Mesothelial cell of epicardium (in vitro differentiated cells): ENCODE results near the gene MRPS10. TPM values are rescaled to one million over a fixed set of nuclear protein-coding genes. Genes with fewer than 3 reads are reported as not detected.

Experiments
- DNase-seq, 2 experiments: peaks; one replicate each; pipeline ENCODE4 v3.0.0; 2021; ENCODE audit warnings: low spot score in 2 of 2; ENCODE audit not compliant: unreplicated experiment in 2 of 2
- H3K27ac Mint-ChIP-seq: 2 replicates; pipeline ENCODE4 v1.8.0; 2021; ENCODE audit warnings: mixed read lengths
- H3K27me3 Mint-ChIP-seq: 2 replicates; pipeline ENCODE4 v1.8.0; 2021; ENCODE audit warnings: low read depth, mixed read lengths
- H3K36me3 Mint-ChIP-seq: 2 replicates; pipeline ENCODE4 v1.8.0; 2021; ENCODE audit warnings: mixed read lengths
- H3K4me1 Mint-ChIP-seq: 2 replicates; pipeline ENCODE4 v1.8.0; 2021; ENCODE audit warnings: mixed read lengths
- H3K4me3 Mint-ChIP-seq: 2 replicates; pipeline ENCODE4 v1.8.0; 2021; ENCODE audit warnings: mild to moderate bottlenecking, moderate library complexity, mixed read lengths
- H3K9me3 Mint-ChIP-seq: 2 replicates; pipeline ENCODE4 v1.8.0; 2021; ENCODE audit warnings: mixed read lengths
- total RNA-seq: library from RNA; stranded (reverse); gene quantifications from 3 replicates; pipeline ENCODE4 v1.2.1, GENCODE V29; 2021
- TF ChIP-seq, protein P1 (sequence below): fragments of 200-600 bp; sonication (generic); IDR thresholded peaks from one replicate; pipeline ENCODE4 v1.5.0; 2021; ENCODE audit warnings: antibody characterized with exemption; ENCODE audit not compliant: unreplicated experiment

MRPS10 gene
- total RNA-seq, 1 donor from 2014 or later, result 23.9 TPM

DNA sequence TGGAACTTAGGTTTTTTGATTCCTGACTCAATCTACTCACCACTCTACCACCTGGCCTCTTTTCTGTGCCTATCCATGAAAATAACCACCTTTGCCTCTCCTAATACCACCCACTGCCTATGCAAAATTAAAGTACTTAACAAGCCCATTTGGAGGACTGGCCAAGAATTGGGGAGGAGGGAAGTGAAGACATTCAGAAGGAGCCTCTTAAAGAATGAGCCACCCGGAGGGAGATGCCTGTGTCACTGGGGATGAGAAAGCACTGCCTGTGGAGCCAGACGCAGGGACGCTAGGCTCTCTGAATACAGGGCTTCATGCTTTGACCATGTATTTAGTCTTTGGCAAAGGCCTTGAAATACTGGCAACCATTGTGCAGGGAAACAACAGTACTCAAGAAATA, 40.0 kb upstream of the MRPS10 start:
- H3K4me3 Mint-ChIP-seq, result no peak overlapping the region

DNA sequence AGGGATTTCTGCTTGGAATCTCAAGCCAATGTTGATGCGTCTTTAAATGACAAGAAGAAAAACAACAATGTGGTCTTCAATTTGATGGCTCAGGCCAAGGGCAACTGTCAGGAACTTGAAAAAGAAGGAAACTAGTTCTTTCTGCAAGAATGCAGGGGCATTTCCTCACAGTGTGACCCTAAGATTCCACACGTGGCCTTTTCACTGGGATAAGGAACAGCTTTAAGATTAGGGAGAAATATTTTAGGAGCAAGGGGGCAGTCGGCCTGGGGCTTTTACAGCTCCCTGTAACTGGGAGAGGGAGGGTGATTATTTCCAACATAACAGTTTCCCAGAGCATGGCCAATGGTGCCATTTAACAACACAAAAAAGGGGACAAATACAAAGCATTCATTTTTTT, 39.4 kb upstream of the MRPS10 start:
- H3K36me3 Mint-ChIP-seq, result peaks cover 34% of the 10 kb centered on the region
- DNase-seq, result no peak

More for the DNA sequence above, 40.0 kb upstream of the MRPS10 start:
- TF ChIP-seq, protein P1, sequence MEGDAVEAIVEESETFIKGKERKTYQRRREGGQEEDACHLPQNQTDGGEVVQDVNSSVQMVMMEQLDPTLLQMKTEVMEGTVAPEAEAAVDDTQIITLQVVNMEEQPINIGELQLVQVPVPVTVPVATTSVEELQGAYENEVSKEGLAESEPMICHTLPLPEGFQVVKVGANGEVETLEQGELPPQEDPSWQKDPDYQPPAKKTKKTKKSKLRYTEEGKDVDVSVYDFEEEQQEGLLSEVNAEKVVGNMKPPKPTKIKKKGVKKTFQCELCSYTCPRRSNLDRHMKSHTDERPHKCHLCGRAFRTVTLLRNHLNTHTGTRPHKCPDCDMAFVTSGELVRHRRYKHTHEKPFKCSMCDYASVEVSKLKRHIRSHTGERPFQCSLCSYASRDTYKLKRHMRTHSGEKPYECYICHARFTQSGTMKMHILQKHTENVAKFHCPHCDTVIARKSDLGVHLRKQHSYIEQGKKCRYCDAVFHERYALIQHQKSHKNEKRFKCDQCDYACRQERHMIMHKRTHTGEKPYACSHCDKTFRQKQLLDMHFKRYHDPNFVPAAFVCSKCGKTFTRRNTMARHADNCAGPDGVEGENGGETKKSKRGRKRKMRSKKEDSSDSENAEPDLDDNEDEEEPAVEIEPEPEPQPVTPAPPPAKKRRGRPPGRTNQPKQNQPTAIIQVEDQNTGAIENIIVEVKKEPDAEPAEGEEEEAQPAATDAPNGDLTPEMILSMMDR, result no peak
- no peak for DNase-seq
- no peaks in the 10 kb centered on the region for H3K9me3 Mint-ChIP-seq
- H3K27me3 Mint-ChIP-seq, result no peaks in the 10 kb centered on the region
- no peak overlapping the region for H3K27ac Mint-ChIP-seq
- peaks cover 34% of the 10 kb centered on the region for H3K36me3 Mint-ChIP-seq
- H3K4me1 Mint-ChIP-seq, result peaks cover 14% of the 10 kb centered on the region

DNA sequence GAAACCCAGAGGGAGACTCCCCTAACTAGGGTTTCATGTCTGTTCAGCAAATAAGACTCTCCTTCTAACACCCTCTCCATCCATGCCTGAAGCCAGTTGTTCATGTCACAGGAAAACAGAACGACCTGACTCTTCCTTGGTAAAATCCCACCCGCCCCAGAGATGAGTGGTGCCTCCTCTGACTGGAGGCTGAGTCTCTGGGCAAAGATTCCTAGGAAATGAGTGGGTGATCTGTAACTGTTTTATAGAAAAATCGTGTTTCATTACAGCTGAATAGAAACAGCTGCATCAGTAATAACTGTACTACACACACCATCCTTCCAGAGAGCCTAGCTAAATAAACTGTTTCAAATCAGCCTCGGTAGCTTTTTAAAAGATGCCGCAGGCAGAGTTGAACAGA, 37.4 kb upstream of the MRPS10 start:
- Mint-ChIP-seq H3K9me3 (no peaks in the 10 kb centered on the region), H3K27me3 (no peaks in the 10 kb centered on the region), H3K4me1 (peaks cover 30% of the 10 kb centered on the region), H3K4me3 (no peak overlapping the region), H3K27ac (no peak overlapping the region), H3K36me3 (peaks cover 34% of the 10 kb centered on the region)
- no peak for DNase-seq
- TF ChIP-seq, protein P1, result no peak

More for the DNA sequence above, 39.4 kb upstream of the MRPS10 start:
- Mint-ChIP-seq H3K27me3 (no peaks in the 10 kb centered on the region), H3K27ac (no peak overlapping the region), H3K4me3 (no peak overlapping the region), H3K4me1 (peaks cover 20% of the 10 kb centered on the region), H3K9me3 (no peaks in the 10 kb centered on the region)
- TF ChIP-seq, protein P1, result no peak

DNA sequence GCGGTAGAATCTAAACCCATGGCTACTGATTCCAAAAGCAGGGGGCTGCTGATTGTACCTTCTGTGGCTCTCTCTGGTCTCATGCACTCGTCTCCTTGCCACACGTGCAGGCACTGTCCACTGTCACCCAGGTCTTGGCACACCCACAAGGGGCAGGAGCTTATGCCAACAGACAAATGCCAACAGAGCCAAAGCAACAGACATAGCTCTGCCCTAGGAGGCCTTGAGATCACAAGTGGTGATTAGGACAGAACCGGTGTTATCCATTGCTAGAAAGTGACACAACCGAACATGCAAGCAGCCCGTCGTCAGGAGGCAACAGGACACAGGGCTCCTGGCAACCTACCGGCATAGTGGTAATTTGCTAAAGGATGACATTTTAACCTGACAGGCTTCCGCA, 36.8 kb upstream of the MRPS10 start:
- Mint-ChIP-seq H3K27ac (no peak overlapping the region), H3K4me3 (no peak overlapping the region), H3K9me3 (no peaks in the 10 kb centered on the region), H3K4me1 (peaks cover 26% of the 10 kb centered on the region), H3K36me3 (peaks cover 34% of the 10 kb centered on the region), H3K27me3 (no peaks in the 10 kb centered on the region)
- no peak for DNase-seq
- TF ChIP-seq, protein P1, result no peak

DNA sequence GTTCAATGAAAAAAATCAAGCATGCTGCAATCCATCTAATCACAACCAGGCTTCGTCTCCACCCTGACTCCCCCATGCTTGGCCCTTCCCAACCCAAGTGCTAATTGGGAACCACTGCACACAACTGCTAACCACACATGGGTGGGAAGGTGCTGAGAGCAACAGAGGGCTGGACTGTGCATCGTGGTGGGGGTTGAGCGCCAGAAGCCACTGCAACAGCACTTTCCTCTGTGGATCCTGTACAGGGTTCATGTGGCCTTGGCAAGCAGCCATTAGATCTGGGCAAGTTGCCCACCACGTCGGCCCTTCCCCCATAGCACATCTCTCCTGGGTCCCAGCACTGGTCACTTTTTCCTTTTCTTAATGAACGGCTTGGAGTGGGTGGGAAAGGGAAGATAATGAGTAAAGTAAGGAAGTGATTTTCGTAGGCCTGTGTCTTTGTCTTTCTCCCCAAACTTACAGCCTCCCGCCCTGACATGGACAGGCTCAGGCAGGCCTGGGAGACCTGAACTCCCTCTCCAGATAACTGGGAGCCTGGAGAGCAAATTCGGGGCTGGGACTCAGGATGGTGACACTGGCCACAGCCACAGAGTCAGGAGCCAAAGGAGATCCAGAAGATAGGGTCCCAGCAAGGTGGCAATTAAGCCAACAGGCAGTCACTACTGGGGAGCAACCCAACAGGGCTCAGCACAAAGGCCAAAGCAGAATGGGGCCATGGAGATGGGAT, 34.4 kb upstream of the MRPS10 start:
- Mint-ChIP-seq H3K27ac (peak overlapping the region; percentile 94), H3K9me3 (no peaks in the 10 kb centered on the region), H3K36me3 (peaks cover 32% of the 10 kb centered on the region), H3K4me3 (no peak overlapping the region), H3K27me3 (no peaks in the 10 kb centered on the region), H3K4me1 (peaks cover 26% of the 10 kb centered on the region)
- peak in 1 of 2 experiments; percentile 73 for DNase-seq
- TF ChIP-seq, protein P1, result no peak

DNA sequence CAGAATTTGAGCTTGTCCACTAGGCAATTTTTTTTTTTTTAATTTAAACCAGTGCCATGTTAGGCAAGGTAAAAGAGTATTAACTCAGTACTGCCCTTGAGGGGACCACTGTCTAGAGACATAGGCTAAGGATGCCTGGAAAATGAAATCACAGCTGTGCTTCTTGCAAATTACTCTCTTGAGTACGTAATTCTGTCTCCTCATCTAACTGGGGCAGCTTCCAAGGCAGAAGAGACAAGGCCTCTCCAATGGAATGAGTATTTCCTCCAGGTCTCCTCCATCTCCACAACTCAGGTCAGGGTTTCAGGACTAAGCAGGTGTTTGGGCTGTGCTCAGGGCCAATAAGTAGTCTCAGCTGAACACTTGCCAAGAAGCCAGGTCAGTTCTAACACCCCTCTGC, 33.8 kb upstream of the MRPS10 start:
- no peaks in the 10 kb centered on the region for H3K9me3 Mint-ChIP-seq
- H3K27ac Mint-ChIP-seq, result peak overlapping the region; percentile 94
- H3K36me3 Mint-ChIP-seq, result peaks cover 26% of the 10 kb centered on the region
- no peaks in the 10 kb centered on the region for H3K27me3 Mint-ChIP-seq
- DNase-seq, result no peak
- TF ChIP-seq, protein P1, result no peak
- no peak overlapping the region for H3K4me3 Mint-ChIP-seq
- H3K4me1 Mint-ChIP-seq, result peaks cover 26% of the 10 kb centered on the region
